Right cardiac atrium (tissue), 5 donors: ENCODE measurements around the gene AGAP1. TPM values are rescaled to one million over a fixed set of nuclear protein-coding genes. Genes with fewer than 3 reads are reported as not detected.
A peak's percentile ranks its signal among the peaks of the same experiment; 100 is the strongest.

Experiments
- ATAC-seq, 2 donors: fragments of 200-7000 bp; cut with Tn5 transposase; one replicate each; pipeline versions ENCODE4 v1.8.0 to v1.9.1; 2020; ENCODE audit warnings: moderate library complexity in 2 of 2, mild to moderate bottlenecking in 1 of 2
- DNase-seq, 3 donors: peaks; one replicate each; pipeline ENCODE4 v3.0.0-alpha.2; 2020
- H3K27ac ChIP-seq: one replicate; pipeline ENCODE4 v1.5.1; 2013; ENCODE audit warnings: mild to moderate bottlenecking, low read length, control low read depth, moderate library complexity
- H3K27me3 ChIP-seq: one replicate; pipeline ENCODE4 v1.6.1; 2013; ENCODE audit not compliant: control insufficient read depth, insufficient read depth
- H3K4me1 ChIP-seq: one replicate; pipeline ENCODE4 v1.6.1; 2013; ENCODE audit warnings: low read length; ENCODE audit not compliant: control insufficient read depth, insufficient read depth
- H3K4me3 ChIP-seq: one replicate; pipeline ENCODE4 v1.5.1; 2013; ENCODE audit warnings: low read length, control low read depth
- H3K9me3 ChIP-seq: one replicate; pipeline ENCODE4 v1.6.1; 2013; ENCODE audit warnings: low read length; ENCODE audit not compliant: control insufficient read depth
- WGBS: extraction: QIAGEN DNeasy Blood & Tissue Kit; methylation state at CpG from one replicate; pipeline ENCODE4 v1.1.7; 2013; 5-methylcytosine and 5-hydroxymethylcytosine counted together
- intact Hi-C, 4 donors: fragments of 100-400 bp; cut with DNase I; formaldehyde crosslinking; loops; one replicate each; pipeline versions ENCODE4 v1.11.0 to v1.14.0; 2022 to 2023
- polyA plus RNA-seq: library from polyadenylated mRNA; stranded (reverse); fragments of 200-250 nt; gene quantifications from one replicate; pipeline ENCODE4 v1.2.3, GENCODE V29; 2013
- total RNA-seq, 4 donors: library from RNA; stranded (reverse); fragmentation: NEBNext Ultra II Directional; extraction: Animal tissue kit (Norgen Biotek cat#: 25700); gene quantifications; one replicate each; pipeline ENCODE4 v1.2.1, GENCODE V29; 2021
- donor health status: healthy with polysubstance abuse.
- donor health status: DM: no; HTN: yes; CAD: no.
- donor health status: DM: no; HTN: no; CAD: no.
- donor health status: DM: no; HTN: yes; CAD: no; lungs with severe emphysema.
- donor health status: DM: yes; HTN: yes; CAD: no.

Gene AGAP1
- total and polyA plus RNA-seq, 5 donors = 10.5 to 25.3 (median 22.6) TPM

DNA sequence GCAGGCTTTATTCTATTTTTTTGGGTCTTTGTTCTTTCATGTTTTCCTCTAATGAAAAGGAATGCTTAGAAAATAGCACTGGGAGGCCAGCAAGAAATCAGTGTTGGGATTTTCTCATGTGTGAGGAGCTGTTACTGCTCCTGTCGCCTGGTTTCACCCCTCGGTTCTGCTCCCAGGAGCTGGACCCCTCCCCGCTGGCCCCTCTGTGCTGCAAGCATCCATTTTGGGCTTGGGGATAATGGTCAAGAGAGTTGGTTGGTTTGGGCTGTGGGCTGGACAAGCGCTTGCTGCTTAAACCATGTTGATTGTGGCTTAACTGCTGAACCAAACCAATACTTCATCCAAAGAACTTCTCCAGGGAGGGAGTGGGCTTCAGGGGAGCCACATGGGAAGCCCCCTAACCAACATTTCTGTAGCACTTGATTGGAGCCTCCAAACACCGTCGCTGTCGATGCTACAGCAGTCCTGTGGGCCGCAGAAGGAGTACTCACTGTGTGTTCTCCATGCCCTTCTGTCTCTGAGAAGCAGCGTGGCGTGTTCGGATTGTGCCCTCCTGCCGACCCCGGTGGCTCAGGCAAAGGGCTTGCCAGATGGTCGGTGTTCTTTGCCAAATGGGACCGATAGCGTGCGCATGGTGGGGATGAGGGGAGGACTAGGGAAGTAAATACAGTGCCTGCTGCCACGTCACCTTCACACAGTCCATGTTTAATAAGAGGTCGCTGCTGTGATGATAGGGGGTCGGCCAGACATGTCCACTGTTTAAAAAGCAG lies 40.0 kb downstream of the AGAP1 start:
- DNase-seq (peak in 1 of 3 donors; percentile 11), ATAC-seq (no peak)
- intact Hi-C loops = no loop called here
- no peaks in the 10 kb centered on the region for H3K9me3 ChIP-seq
- no peak overlapping the region for H3K27ac ChIP-seq
- 92% methylated on average over 20 of the region's 20 CpGs for WGBS
- no peaks in the 10 kb centered on the region for H3K4me1 ChIP-seq
- no peak overlapping the region for H3K4me3 ChIP-seq
- no peaks in the 10 kb centered on the region for H3K27me3 ChIP-seq

DNA sequence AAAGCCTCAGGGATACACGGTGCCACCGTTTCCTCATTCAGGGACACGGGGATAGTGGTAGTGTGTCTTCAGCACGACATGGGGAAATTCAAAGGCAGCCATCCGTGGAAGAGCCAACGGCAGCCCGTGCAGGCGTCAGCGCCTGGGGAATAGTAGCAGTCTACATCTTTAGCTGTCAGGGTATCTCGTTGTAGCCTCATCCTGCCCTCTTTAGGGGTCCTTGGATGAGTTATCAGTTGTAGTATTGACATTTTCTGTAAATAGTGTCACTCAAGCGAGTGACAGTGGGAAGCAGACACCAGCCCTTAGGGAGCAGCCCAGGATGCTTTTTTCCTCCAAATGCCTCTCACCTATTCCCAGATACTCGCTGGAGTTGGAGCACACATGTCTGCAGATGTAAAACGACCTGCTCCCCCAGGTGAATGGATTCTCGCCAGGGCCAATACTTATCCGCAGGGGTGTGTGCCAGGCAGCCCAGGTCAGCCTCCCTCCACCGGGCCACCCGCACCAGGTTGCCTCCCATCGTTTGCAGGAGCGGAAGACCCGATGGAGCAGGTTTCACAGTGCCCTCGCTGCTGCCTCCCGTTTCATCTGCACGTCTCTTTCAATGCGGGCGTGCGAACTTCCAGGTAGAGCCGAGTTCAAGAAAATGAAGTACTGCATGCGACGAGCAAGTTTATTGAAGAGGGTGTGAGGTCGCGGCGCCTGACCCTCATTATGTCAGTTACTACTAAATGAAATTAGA lies 41.0 kb downstream of the AGAP1 start:
- intact Hi-C loops = no loop called here
- H3K27me3 ChIP-seq = no peaks in the 10 kb centered on the region
- no peak overlapping the region for H3K4me3 ChIP-seq
- H3K9me3 ChIP-seq = no peaks in the 10 kb centered on the region
- no peak overlapping the region for H3K27ac ChIP-seq
- peak in 1 of 3 donors; percentile 6 for DNase-seq
- ATAC-seq = no peak
- WGBS = 90% methylated on average over 32 of the region's 32 CpGs
- no peaks in the 10 kb centered on the region for H3K4me1 ChIP-seq

DNA sequence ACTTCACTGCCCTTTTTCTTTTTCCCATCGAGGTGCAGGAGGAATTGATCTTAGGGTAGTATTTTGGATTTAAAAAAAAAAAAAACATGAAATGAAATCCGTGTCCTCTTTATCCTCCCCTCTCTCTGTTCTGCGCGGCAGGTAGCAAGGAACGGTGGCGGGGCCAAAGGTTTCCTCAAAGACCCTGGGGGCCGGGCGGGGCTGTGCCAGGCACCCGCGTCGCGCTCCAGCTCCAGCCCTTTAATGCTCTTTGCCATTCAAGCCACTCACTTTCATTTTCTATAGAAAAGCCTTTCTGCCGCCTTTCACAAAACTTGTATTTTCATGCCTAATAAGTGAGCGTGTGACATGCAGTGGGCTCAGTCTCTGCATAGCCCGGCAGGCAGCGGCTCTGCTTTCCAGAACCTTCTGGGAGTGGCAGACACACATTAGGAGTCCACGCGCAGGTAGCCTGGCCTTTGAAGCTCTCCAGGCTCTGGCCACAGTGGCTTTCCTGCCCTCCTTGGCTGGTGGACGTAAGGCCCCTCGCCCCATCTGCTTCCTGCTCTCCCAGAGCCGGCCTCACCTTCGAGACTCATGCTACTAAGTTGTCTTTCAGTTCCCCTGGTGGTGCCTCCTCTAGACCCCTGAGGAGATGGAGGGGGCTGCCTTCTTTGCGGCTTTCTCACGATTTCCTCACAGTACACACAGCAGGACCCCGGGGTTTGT lies 41.7 kb downstream of the AGAP1 start:
- peak in 1 of 3 donors; percentile 22 for DNase-seq
- H3K27ac ChIP-seq = no peak overlapping the region
- WGBS = 94% methylated on average over 25 of the region's 25 CpGs
- no peaks in the 10 kb centered on the region for H3K9me3 ChIP-seq
- H3K4me1 ChIP-seq = no peaks in the 10 kb centered on the region
- intact Hi-C loops = no loop called here
- no peak for ATAC-seq
- no peaks in the 10 kb centered on the region for H3K27me3 ChIP-seq
- no peak overlapping the region for H3K4me3 ChIP-seq

DNA sequence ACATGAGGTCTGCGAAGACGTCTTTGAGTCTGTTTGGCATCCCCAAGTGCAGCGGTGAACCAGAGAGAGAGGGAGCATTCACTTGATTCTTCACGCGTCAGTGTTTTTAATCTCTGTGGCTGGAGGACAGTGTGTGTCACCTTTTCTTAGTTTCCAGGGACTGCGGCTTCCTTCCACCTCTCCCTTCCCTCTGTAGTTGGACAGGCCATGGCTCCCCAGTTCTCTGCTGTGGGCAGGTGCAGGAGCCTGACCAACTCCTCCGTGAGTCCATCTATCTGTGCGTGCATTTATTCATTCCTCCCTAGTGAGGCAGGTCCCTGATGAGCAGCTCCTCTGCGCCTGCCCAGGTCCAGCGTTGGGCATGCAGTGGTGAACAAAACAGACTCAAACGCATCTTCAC lies 42.9 kb downstream of the AGAP1 start:
- no peaks in the 10 kb centered on the region for H3K4me1 ChIP-seq
- H3K9me3 ChIP-seq = no peaks in the 10 kb centered on the region
- no peak for ATAC-seq

DNA sequence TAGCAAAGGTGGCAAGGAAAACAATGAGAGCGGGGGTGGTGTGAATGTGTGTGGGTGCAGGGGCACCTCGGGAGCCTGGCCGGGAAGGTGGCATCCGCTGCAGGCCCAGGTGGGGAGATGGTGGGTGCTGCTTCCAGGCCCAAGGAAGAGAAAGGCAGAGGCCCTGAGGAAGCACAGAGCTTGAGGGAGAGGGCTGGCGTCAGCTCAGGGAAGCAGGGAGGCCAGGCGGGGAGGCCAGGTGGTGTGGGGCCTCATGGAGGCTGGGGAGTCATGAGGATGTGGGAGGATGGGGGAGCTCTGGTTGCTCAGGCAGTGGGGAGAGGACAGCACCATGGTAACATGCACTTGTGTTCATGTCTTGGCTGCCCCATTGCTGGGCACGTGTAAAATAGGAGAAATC lies 43.3 kb downstream of the AGAP1 start:
- Histone ChIP-seq H3K4me1 (no peaks in the 10 kb centered on the region), H3K4me3 (no peak overlapping the region), H3K27me3 (no peaks in the 10 kb centered on the region), H3K27ac (no peak overlapping the region), H3K9me3 (no peaks in the 10 kb centered on the region)
- ATAC-seq (no peak), DNase-seq (no peak)
- 94% methylated on average over 7 of the region's 7 CpGs for WGBS
- intact Hi-C loops = no loop called here

More for the DNA sequence above, 42.9 kb downstream of the AGAP1 start:
- 94% methylated on average over 11 of the region's 11 CpGs for WGBS
- Histone ChIP-seq H3K27ac (no peak overlapping the region), H3K4me3 (no peak overlapping the region), H3K27me3 (no peaks in the 10 kb centered on the region)
- intact Hi-C loops = no loop called here
- no peak for DNase-seq

DNA sequence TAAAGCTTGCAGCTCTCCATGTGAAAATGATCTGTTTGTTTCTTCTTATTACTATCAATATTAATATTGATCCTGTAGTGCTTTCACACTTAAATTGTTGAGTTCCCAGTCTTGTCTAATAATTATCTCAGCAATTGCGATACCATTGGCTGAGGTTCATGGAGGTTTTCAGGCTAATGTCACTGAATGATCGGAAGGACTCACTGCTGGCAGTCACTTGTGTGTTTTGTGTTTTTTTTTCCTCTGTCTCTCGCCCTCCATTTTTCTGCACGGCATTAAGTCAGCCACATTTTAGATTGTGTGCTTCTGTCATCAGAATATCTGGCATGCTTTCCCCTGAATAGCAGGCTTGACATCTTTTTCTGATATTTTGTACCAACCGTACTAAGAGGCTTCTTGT lies 43.7 kb downstream of the AGAP1 start:
- WGBS = 42% methylated on average over 5 of the region's 5 CpGs
- no peak for ATAC-seq
- H3K27me3 ChIP-seq = no peaks in the 10 kb centered on the region

DNA sequence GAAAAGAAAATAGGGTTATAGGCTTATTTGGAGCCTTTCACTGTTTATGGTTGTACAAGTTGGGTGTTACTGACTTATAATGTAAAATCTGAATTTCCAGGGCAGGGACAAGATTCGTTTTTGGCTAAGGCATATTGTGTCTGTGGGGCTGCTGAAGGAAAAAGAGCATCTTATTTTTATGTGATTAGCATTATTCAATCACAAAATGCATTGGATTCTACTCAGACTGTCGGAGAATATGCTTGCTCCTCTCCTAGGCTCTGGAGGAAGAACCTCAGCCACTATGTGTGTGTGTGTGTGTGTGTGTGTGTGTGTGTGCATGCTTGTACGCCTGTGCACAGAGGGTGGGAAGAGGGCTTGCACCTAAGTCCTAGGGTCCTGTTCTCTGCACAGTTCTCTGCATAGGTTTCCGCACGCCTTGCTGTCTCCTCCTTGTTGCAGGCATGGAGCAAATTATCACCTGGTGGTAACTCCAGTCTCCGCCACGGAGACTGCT lies 44.3 kb downstream of the AGAP1 start:
- intact Hi-C loops = no loop called here
- H3K9me3 ChIP-seq = no peaks in the 10 kb centered on the region
- DNase-seq (no peak), ATAC-seq (no peak)
- H3K4me1 ChIP-seq = peaks cover 2% of the 10 kb centered on the region
- no peak overlapping the region for H3K27ac ChIP-seq
- no peak overlapping the region for H3K4me3 ChIP-seq
- WGBS = 79% methylated on average over 7 of the region's 7 CpGs
- H3K27me3 ChIP-seq = no peaks in the 10 kb centered on the region

More for the DNA sequence above, 43.7 kb downstream of the AGAP1 start:
- Histone ChIP-seq H3K27ac (no peak overlapping the region), H3K9me3 (no peaks in the 10 kb centered on the region), H3K4me3 (no peak overlapping the region), H3K4me1 (peaks cover under 1% of the 10 kb centered on the region)
- no peak for DNase-seq
- intact Hi-C loops = no loop called here

DNA sequence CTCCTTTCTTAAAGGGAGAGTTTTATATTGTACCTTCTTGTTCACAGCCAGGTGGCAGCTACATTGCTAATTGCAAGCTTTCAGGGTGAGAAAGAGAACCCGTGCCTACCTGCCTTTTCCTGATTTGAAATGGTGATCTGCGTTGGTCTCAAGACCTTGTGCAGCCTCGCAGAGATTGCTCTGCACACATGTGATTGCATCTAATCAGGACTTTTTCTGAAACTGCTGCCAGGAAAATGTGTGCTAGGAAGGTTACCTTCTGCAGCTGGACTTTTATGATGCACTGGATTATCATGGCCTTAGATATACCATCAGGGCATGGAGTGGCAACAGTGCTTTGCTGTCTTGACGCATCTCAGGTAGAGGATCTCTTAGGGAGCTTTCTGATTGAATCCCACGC lies 45.1 kb downstream of the AGAP1 start:
- WGBS = 87% methylated on average over 5 of the region's 5 CpGs

DNA sequence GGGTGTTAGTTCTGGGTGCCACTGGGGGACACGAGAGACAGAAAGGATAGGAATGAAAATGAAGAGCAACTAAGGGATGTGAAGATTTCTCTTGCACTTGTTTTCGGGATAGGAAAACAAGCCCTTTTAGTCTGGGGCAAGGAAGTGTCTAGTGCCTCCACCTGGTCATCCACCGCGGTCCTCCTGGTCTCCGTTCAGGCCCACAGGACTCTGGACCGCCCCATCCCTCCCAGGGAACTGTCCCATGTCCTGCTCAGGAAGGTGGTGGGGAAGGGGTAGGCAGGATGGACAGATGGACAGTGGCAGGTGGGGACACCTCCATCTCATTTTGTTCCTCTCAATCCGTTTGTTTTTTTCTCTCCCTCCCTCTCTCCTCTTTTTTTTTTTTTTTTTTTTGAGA lies 45.9 kb downstream of the AGAP1 start:
- peaks cover 2% of the 10 kb centered on the region for H3K4me1 ChIP-seq
- no peak overlapping the region for H3K4me3 ChIP-seq
- H3K9me3 ChIP-seq = no peaks in the 10 kb centered on the region
- no peak for ATAC-seq
- intact Hi-C loops = no loop called here
- WGBS = 95% methylated on average over 7 of the region's 7 CpGs
- no peaks in the 10 kb centered on the region for H3K27me3 ChIP-seq
- no peak for DNase-seq
- no peak overlapping the region for H3K27ac ChIP-seq

More for the DNA sequence above, 45.1 kb downstream of the AGAP1 start:
- Histone ChIP-seq H3K27ac (no peak overlapping the region), H3K27me3 (no peaks in the 10 kb centered on the region), H3K4me1 (peaks cover 2% of the 10 kb centered on the region), H3K4me3 (no peak overlapping the region), H3K9me3 (no peaks in the 10 kb centered on the region)
- ATAC-seq = no peak
- intact Hi-C loops = no loop called here
- DNase-seq = no peak

DNA sequence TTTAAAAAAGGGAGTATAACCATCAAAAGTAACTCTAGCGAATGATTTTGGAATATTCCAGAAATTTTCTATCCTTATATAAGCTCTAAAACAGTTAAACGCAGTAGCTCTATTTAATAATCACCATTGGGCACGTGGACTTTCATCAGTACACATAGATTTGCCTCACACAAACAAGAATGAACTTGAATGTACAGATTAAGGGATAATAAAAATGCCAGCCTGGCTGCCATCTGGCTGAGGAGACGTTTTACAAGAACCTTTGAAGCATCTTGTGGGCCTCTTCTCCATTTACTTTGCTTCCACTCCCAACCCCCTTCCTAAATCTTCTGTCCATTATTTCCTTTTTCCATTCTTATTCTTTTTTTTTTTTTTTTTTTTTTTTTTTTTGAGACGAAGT lies 47.2 kb downstream of the AGAP1 start:
- ATAC-seq (no peak), DNase-seq (no peak)
- 93% methylated on average over 5 of the region's 5 CpGs for WGBS
- H3K9me3 ChIP-seq = no peaks in the 10 kb centered on the region
- H3K27ac ChIP-seq = no peak overlapping the region
- no peak overlapping the region for H3K4me3 ChIP-seq
- H3K27me3 ChIP-seq = no peaks in the 10 kb centered on the region
- peaks cover 2% of the 10 kb centered on the region for H3K4me1 ChIP-seq
- intact Hi-C loops = no loop called here
